ENCODE measurements around the gene A1CF.

Gene A1CF

GRCh38 chr10:50861370-50861769, 24.1 kb downstream of the A1CF start:
- DNase-seq (ENCODE audit: low read depth in 2 of 2) = no peak

DNA sequence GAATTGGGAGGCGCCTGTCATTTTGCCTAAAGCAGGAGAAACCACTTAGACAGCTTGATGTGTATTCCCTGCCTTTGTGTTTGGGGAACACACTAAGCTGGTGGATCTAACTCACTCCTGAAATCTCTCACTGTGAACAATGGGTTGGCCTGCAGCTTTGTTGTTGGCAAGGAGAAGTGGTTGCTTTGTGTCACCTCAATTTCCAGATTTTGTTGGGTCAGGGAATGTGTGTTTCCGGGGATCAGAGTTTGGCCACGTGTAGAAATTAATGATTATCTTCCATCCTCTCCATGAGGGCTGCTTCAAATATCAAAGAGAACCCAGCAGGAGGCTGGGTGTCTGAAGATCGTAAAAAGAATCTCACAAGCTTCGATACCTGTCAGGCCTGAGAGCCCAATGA, 27.8 kb downstream of the A1CF start:
- DNase-seq (ENCODE audit: low read depth in 2 of 2) = no peak

- DNase-seq (ENCODE audit: low read depth in 2 of 2) = no peak
Observed at GRCh38 chr10:50855461-50855860, 30.0 kb downstream of the A1CF start.

DNA sequence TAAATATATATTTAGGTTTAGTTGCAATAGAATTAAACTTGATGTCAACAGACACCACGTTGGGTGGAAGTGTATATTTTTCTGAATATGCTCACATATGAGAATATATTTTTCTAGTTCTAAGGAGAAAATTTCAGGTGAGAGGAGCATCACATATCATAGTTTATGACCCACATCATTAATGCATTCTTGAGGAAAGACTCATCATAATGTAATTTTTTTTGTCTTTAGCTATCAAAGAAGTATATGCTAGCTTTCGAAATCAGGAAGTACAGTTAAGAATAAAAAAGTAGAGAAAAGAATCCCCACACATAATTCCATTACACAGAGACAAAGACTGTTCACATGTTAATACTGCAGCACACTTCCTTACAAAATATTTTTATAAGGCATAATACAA, 30.4 kb downstream of the A1CF start:
- no peak for DNase-seq (ENCODE audit: low read depth in 2 of 2)

DNA sequence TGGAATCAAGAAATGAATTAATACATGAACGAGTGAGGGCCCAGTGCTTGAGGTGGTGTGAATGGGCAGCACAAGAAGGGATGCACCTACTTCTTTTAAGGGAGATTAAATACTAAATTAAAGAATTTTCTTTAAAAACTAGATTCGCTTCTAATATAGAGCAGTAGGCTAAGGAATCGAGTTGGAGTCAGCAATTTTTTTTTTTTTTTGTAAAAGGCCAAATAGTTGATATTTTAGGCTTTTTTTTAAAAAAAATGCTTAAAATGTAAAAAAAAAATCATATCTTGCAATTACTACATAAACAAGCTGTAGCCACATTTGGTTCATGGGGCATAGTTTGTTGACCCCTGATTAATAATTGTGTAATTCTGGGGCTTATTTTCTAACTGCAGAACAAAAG, 31.9 kb downstream of the A1CF start:
- no peak for DNase-seq (ENCODE audit: low read depth in 2 of 2)

DNA sequence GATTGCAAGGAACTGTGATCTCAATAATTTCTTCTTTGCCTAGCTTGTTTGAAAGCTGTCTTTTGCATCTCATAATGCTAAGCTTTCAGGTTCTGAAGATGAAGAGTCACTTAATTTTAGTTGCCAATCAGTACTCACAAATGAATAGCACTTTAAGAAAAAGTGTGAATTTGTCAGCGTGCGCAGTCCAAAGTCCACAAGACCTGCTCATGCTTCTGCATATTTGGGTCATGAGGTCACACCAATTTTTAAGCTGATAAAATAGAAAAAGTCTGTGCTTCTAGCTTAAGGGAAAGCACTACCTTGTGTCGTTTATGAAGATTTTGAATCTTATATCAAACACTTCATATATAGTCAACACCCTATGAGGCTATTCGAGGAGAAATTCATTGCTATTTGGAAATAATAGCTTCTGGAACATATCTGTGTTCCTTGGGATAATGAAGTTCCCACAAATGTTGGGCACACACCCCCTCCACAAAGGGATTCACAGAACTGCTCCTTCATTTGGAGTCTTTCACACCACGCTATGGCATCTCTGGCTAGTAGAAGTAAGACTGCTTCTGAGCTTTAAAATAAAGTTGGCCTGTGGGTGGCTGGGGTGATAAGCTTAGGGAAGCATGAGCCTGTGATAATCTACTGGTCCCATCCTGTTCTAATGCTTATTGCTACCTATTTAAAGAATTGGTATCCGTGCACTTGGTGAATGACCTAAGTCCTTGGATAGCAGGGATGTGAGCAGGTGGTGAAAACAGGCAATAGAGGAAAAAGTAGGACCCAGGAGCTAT, 33.3 kb downstream of the A1CF start:
- no peak for DNase-seq (ENCODE audit: low read depth in 2 of 2)

GRCh38 chr10:50850578-50851230, 34.7 kb downstream of the A1CF start:
- no peak for DNase-seq (ENCODE audit: low read depth in 2 of 2)

- no peak for DNase-seq (ENCODE audit: low read depth in 2 of 2)
Observed at GRCh38 chr10:50846753-50847152, 38.7 kb downstream of the A1CF start.

DNA sequence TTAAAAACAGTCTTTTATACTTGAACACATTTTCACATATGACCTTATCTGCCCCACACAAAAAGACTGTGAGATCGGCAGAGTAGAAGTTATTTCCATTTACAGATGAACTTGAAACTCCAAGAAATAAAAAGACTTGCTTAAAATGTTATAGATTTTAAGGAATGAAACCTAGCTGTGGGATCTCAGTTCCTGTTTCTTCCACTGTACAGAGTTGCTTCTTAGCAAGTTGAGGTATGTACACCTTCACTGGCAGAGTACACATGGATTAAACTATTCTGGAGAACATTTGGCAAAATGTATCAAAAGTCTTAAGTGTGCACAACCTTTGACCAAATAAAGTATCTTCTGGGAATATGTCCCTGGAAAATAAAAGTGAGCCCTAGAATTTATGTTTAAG, 48.3 kb downstream of the A1CF start:
- no peak for DNase-seq (ENCODE audit: low read depth in 2 of 2)

DNA sequence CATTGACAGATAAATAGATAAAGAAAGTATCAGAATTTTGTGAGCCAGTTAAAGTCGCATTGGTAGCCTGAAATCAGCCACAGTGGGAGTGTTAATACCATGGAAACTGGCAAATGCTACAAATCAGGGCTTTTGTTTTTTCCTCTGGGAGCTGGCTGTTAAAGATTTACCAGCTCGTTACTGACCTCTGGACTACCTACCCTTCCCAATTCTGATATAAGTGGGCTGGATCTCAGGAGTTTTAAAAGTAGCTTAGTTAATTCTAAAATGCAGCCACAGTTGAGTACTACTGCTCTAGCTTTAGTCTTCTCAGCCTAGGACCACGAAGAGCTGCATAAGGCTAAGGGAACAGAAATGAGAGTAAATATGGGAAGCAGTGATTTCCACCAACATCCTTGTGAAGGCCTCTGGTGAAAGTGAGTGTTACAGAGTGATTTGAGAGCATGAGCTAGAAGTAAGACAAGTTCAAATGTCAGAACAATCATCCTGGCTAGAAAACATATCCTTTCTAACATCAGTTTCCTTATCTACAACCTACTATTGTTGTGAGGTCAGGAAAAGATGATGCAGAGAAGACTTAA, 53.2 kb downstream of the A1CF start:
- DNase-seq (ENCODE audit: low read depth in 2 of 2) = no peak

GRCh38 chr10:50830066-50830465, 55.4 kb downstream of the A1CF start:
- DNase-seq (ENCODE audit: low read depth in 2 of 2) = no peak

DNA sequence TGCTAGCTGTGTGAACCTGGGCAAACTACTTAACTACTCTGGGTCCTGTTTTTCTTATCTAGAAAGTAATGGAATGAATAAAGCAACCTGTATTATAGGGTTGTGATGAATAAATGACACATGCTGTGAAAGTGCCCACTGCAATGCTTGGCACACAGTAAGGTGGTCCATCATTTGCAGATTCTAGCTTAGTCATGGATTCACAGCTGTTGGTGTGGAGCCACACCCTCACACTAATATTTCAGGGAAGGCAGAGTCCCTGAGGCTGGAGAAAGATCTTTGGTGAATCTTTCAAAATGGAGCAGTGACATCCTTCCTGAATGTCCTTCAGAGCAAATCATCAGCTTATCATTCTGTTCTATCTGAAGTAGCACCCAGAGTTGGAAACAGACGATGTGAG, 60.6 kb downstream of the A1CF start:
- no peak for DNase-seq (ENCODE audit: low read depth in 2 of 2)

GRCh38 chr10:50823789-50824188, 61.6 kb downstream of the A1CF start:
- no peak for DNase-seq (ENCODE audit: low read depth in 2 of 2)

- no peak for DNase-seq (ENCODE audit: low read depth in 2 of 2)
Observed at GRCh38 chr10:50809596-50809995, 75.8 kb downstream of the A1CF start.

DNA sequence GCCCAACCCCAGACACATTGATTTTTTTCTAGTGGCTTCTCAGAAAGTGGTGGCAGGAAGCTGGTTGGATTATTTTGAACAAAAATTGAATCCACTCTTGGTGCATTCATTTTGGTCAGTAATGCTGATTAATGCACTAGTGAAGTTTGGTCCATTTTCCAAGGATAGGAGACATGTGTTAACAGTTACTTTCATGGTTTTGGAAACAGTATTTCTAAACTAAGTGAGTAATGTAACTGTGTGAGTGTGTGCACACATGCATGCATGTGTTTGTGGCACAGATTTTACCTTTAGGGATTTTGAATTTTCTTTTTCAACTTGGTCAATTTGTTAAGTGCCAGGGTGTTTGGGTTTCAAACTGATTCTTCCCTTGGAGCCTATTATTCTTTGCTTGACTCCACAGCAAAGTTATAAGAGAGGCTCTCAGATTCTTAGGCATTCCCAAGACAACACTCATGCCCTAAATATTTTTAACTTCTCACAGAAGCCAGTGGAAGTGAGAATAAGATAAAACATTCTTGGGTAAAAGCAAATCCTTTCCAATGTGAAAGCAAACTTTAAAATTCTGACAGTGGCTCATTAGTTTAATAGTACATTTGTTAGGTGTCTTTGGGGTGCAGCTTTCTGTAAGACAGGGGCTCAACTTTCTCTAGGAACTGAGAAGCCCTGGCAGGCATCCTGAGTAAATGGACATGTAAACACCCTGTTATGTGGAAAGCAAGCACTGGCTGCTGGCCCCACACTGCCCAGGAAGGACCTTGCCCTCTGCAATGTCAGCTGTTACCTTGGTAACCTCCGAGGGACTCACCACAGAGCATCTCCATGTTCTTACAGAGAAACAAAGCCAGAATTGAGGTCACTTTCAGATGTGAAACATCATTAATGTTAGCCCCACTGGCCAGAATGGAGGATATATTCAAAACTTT, 77.3 kb downstream of the A1CF start:
- no peak for DNase-seq (ENCODE audit: low read depth in 2 of 2)

- DNase-seq (ENCODE audit: low read depth in 2 of 2) = no peak
Observed at GRCh38 chr10:50805981-50806622, 79.3 kb downstream of the A1CF start.

DNA sequence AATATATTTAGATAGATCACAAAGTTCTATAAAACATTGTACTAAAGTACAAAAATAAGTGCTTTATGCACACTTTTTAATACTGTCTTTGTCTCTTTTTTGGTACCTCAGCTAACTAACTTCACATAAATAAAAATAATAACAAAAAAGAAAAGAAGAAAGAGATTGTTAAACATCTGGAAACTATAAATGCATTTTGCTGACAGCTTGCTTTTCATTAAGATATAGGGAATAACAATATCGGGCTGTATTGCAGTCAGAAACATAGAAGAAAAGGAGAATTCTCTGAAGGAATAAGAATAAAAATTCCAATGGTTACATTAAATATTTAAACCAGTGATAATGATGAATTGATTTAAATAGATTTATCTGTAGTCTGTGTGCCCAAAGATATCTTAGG, 85.8 kb downstream of the A1CF start:
- no peak for DNase-seq (ENCODE audit: low read depth in 2 of 2)

- DNase-seq (ENCODE audit: low read depth in 2 of 2) = no peak
Observed at GRCh38 chr10:50798297-50798696, 87.1 kb downstream of the A1CF start.

- no peak for DNase-seq (ENCODE audit: low read depth in 2 of 2)
Observed at GRCh38 chr10:50796693-50797092, 88.7 kb downstream of the A1CF start.

- no peak for DNase-seq (ENCODE audit: low read depth in 2 of 2)
Observed at GRCh38 chr10:50794490-50794889, 90.9 kb downstream of the A1CF start.
